GM23338 (cell line): Measurements from ENCODE around the gene LONP1.

Experiments used
- CREB1 ChIP-seq: fragments of 250-450 bp; sonication (Bioruptor Pico); IDR thresholded peaks from 2 replicates; pipeline ENCODE4 v1.5.0; 2020; ENCODE audit warnings: low read depth, mild to moderate bottlenecking, moderate library complexity
- CTCF ChIP-seq, 2 experiments: fragments of 200-600 bp in 1 of 2; sonication (generic) in 1 of 2; conservative IDR thresholded peaks; 2 replicates each; pipeline versions ENCODE4 v1.5.1 to v1.6.1; 2016 to 2017; ENCODE audit warnings: antibody characterized with exemption in 2 of 2, low read depth in 2 of 2, mild to moderate bottlenecking in 2 of 2, moderate library complexity in 1 of 2
- EZH2 ChIP-seq: fragments of 200-600 bp; sonication (generic); IDR thresholded peaks from one replicate; pipeline ENCODE4 v1.8.0; 2017; ENCODE audit warnings: antibody characterized with exemption, mild to moderate bottlenecking, low read depth; ENCODE audit not compliant: unreplicated experiment
- EZH2phosphoT487 ChIP-seq: fragments of 200-600 bp; sonication (generic); IDR thresholded peaks from one replicate; pipeline ENCODE4 v1.8.1; 2018; ENCODE audit warnings: antibody characterized with exemption; ENCODE audit not compliant: unreplicated experiment
- JUNB ChIP-seq: IDR thresholded peaks from one replicate; pipeline ENCODE4 v1.6.1; 2016; ENCODE audit warnings: antibody characterized with exemption; ENCODE audit not compliant: unreplicated experiment
- POLR2AphosphoS5 ChIP-seq: IDR thresholded peaks from 2 replicates; pipeline ENCODE4 v1.6.1; 2016; ENCODE audit warnings: antibody characterized with exemption, low read depth
- REST ChIP-seq: IDR thresholded peaks from one replicate; pipeline ENCODE4 v1.6.1; 2018; ENCODE audit warnings: antibody characterized with exemption; ENCODE audit not compliant: unreplicated experiment
- STAT1 ChIP-seq: IDR thresholded peaks from one replicate; pipeline ENCODE4 v1.6.1; 2016; ENCODE audit warnings: antibody characterized with exemption; ENCODE audit not compliant: unreplicated experiment

- TF ChIP-seq CTCF (conservative IDR thresholded peaks at IDR 0.05; ENCODE audit: low read depth in 2 of 2) (no peak), EZH2 (no peak), POLR2AphosphoS5 (no peak), EZH2phosphoT487 (no peak), CREB1 (CRISPR knock-in tag) (no peak), REST (no peak), JUNB (no peak), STAT1 (no peak)
These were observed 12.1 kb downstream of the LONP1 start for GRCh38 chr19:5707576-5708575.
